Measurements from ENCODE around the gene RTL1. TPM values are rescaled to one million over a fixed set of nuclear protein-coding genes. Genes with fewer than 3 reads are reported as not detected.

The RTL1 gene
- total RNA-seq, 1 donor from 2014 or later: 0.15 TPM

DNA sequence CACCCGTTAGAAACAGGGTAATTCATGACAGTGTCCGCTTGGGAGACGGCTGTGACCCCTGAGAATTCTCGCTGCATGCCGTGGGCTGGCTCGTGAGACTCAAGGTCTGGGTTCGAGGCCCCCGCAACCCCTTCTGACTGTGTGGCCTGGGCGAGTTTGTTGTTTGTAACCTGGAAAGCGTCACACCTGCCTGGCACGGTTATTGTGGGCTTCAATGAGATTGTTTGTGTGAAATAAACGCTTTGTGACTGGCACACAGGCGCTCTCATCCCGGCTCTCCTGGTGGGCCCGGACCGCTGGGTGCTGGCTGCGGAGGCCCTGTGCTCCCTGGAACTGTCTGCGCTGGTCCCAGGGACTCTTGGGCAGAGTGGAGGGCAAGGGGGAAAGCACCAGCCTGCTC, 43.7 kb downstream of the RTL1 start:
- no peak overlapping the region for H3K4me3 Mint-ChIP-seq
- DNase-seq (ENCODE audit: low spot score): no peak

DNA sequence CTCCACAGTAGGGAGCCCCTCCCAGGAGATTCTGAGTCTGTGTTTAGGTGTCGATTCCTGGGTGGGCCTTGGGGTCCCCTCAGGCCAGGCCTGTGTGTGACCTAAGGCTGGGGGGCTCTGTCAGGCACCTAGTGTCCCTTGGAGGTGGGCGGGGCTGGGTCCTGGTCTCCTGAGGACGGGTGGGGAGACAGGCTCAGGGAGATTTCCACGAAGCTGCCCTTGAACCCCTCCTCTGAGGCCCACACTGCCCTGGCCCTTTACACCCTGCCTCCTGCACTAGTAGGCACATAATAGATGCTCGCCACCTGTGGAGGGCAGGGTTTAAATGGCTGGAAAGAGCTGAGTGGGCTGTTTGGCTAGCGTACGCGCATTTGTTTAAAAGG, 44.7 kb downstream of the RTL1 start:
- Histone ChIP-seq H3F3A (ENCODE audit: low read depth) (no peaks in the 10 kb centered on the region), H3K9me3 (ENCODE audit: low read depth) (no peaks in the 10 kb centered on the region), H3K27me3 (no peaks in the 10 kb centered on the region), H3K9ac (no peak overlapping the region), H3K27ac (no peak overlapping the region), H3K4me1 (peaks cover 4% of the 10 kb centered on the region), H3K79me2 (ENCODE audit: low read depth) (no peaks in the 10 kb centered on the region), H2AFZ (replicated peaks) (no peak overlapping the region), H4K20me1 (ENCODE audit: low read depth) (no peaks in the 10 kb centered on the region), H3K4me3 (no peak overlapping the region), H3K36me3 (no peaks in the 10 kb centered on the region), H3K4me2 (no peak overlapping the region)
- Mint-ChIP-seq H3K36me3 (no peaks in the 10 kb centered on the region), H3K27me3 (ENCODE audit: insufficient read depth, low read depth) (peaks cover 12% of the 10 kb centered on the region), H3K4me1 (peaks cover 23% of the 10 kb centered on the region), H3K9me3 (peaks cover 7% of the 10 kb centered on the region), H3K27ac (no peak overlapping the region), H3K4me3 (no peak overlapping the region)
- DNase-seq (ENCODE audit: low spot score): no peak
- TF ChIP-seq, protein P1, sequence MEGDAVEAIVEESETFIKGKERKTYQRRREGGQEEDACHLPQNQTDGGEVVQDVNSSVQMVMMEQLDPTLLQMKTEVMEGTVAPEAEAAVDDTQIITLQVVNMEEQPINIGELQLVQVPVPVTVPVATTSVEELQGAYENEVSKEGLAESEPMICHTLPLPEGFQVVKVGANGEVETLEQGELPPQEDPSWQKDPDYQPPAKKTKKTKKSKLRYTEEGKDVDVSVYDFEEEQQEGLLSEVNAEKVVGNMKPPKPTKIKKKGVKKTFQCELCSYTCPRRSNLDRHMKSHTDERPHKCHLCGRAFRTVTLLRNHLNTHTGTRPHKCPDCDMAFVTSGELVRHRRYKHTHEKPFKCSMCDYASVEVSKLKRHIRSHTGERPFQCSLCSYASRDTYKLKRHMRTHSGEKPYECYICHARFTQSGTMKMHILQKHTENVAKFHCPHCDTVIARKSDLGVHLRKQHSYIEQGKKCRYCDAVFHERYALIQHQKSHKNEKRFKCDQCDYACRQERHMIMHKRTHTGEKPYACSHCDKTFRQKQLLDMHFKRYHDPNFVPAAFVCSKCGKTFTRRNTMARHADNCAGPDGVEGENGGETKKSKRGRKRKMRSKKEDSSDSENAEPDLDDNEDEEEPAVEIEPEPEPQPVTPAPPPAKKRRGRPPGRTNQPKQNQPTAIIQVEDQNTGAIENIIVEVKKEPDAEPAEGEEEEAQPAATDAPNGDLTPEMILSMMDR (IDR thresholded peaks at IDR 0.05): no peak
- TF ChIP-seq EZH2 (IDR thresholded peaks at IDR 0.05) (no peak), EZH2phosphoT487 (IDR thresholded peaks at IDR 0.05) (no peak)

More for the DNA sequence above, 43.7 kb downstream of the RTL1 start:
- no peaks in the 10 kb centered on the region for H3F3A ChIP-seq (ENCODE audit: low read depth)
- H3K4me3 ChIP-seq: no peak overlapping the region
- H3K27me3 ChIP-seq: no peaks in the 10 kb centered on the region
- no peaks in the 10 kb centered on the region for H3K9me3 ChIP-seq (ENCODE audit: low read depth)
- peaks cover 23% of the 10 kb centered on the region for H3K4me1 Mint-ChIP-seq
- H3K79me2 ChIP-seq (ENCODE audit: low read depth): no peaks in the 10 kb centered on the region
- H3K27ac ChIP-seq: no peak overlapping the region
- H2AFZ ChIP-seq (replicated peaks): no peak overlapping the region
- peak overlapping the region; percentile 17 for H3K27ac Mint-ChIP-seq
- H3K27me3 Mint-ChIP-seq (ENCODE audit: insufficient read depth, low read depth): peaks cover 12% of the 10 kb centered on the region
- peaks cover 9% of the 10 kb centered on the region for H3K9me3 Mint-ChIP-seq
- H3K36me3 ChIP-seq: no peaks in the 10 kb centered on the region
- TF ChIP-seq EZH2 (IDR thresholded peaks at IDR 0.05) (no peak), EZH2phosphoT487 (IDR thresholded peaks at IDR 0.05) (no peak)
- TF ChIP-seq, protein P1 (IDR thresholded peaks at IDR 0.05): no peak
- H3K4me1 ChIP-seq: peaks cover 4% of the 10 kb centered on the region
- H4K20me1 ChIP-seq (ENCODE audit: low read depth): no peaks in the 10 kb centered on the region
- H3K36me3 Mint-ChIP-seq: no peaks in the 10 kb centered on the region
- H3K4me2 ChIP-seq: no peak overlapping the region
- H3K9ac ChIP-seq: no peak overlapping the region

DNA sequence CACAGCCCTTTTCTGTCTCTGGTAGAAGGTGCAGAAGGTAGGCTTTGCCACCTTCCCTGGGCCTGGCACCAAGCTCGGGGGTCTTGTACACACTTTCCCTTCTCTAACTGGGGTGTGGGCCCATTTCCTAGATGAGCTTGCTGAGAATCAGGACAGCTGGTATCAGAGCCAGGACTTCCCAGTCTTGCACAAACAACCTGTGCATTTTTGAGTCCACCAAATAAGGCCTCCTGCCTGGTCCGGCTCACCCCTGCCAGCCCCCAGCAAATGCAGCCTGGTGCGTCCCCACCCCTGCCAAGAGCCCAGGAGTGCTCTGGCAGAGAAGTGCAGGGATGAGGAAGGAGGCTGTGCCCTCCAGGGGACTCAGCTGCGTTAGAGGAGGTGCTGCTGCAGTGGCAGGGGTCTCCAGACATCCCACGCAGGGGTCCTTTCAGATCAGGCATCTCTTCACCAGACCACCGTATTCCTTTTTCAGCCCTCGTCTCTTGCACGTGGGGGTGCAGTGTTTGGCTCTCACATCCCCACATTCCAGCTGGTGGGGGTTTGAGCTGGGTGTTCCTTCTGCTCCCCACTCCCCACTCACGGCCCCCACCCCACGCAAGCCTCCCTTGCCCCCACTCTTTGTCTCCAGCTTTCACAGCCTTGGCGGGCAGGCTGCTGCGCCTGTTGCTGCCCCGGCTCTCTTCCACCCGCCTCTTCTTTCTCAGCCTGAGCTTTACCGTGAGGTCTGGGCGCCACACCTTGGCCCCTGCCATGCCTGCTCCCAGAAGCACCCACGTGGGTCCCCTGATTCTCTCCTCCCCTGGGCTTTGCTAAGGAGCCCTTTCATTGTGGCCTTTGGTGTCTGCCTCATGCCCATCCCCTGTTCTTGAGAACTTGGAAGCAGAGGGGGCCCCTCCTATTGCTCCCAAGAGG, 45.3 kb downstream of the RTL1 start:
- no peak overlapping the region for H3K4me3 Mint-ChIP-seq
- peaks cover 23% of the 10 kb centered on the region for H3K4me1 Mint-ChIP-seq
- Histone ChIP-seq H3K9ac (no peak overlapping the region), H3K4me1 (peaks cover 4% of the 10 kb centered on the region), H3K4me3 (no peak overlapping the region), H3K27me3 (no peaks in the 10 kb centered on the region), H3F3A (ENCODE audit: low read depth) (no peaks in the 10 kb centered on the region), H3K9me3 (ENCODE audit: low read depth) (no peaks in the 10 kb centered on the region), H4K20me1 (ENCODE audit: low read depth) (no peaks in the 10 kb centered on the region), H3K4me2 (no peak overlapping the region), H3K79me2 (ENCODE audit: low read depth) (no peaks in the 10 kb centered on the region), H2AFZ (replicated peaks) (no peak overlapping the region), H3K27ac (no peak overlapping the region), H3K36me3 (no peaks in the 10 kb centered on the region)
- no peak for DNase-seq (ENCODE audit: low spot score)
- no peak for TF ChIP-seq EZH2 (IDR thresholded peaks at IDR 0.05)
- TF ChIP-seq, protein P1 (IDR thresholded peaks at IDR 0.05): no peak
- H3K36me3 Mint-ChIP-seq: no peaks in the 10 kb centered on the region
- peaks cover 14% of the 10 kb centered on the region for H3K27me3 Mint-ChIP-seq (ENCODE audit: insufficient read depth, low read depth)
- peaks cover 6% of the 10 kb centered on the region for H3K9me3 Mint-ChIP-seq
- H3K27ac Mint-ChIP-seq: no peak overlapping the region
